Activated CD4-positive, alpha-beta T cell treated with anti-CD3 and anti-CD28 coated beads, Interleukin-10, Interleukin-2, amounts not matched to agents 100 ng/mL and 50 ng/mL, durations not matched to agents 16 hours and 8 hours (primary cell): ENCODE data around the gene FURIN.
"Not testable (repeated sequence)": the region's sequence is repeated elsewhere in the genome, so short reads cannot be mapped to it uniquely, and the experiment has no call there.

Experiments used
- DNase-seq: peaks from one replicate; pipeline ENCODE4 v3.0.0-alpha.2; 2020

Gene FURIN

GRCh38 chr15:90918034-90918788 lies 49.8 kb downstream of the FURIN start:
- no peak for DNase-seq

DNA sequence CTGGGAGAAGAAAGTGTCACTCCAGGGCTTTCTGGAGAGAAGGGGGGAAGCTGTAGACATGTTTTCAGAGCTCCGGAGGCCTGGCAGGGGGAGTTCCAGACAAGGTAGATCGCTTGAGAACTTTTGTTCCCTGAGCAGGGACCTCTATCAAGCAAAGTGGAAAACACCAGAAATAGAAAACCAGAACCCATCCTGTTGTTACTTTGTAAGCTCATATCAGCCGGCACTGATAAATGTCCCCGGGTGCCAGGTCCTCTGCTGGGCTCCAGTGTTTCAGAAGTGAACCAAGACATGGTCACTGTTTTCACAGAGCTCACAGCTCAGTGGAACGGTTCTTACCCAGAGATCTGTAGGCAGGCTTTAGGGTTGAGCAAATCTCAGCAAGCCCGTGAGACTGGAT lies 50.4 kb downstream of the FURIN start:
- no peak for DNase-seq

- no peak for DNase-seq
Measured at GRCh38 chr15:90921887-90922286, 53.5 kb downstream of the FURIN start.

DNA sequence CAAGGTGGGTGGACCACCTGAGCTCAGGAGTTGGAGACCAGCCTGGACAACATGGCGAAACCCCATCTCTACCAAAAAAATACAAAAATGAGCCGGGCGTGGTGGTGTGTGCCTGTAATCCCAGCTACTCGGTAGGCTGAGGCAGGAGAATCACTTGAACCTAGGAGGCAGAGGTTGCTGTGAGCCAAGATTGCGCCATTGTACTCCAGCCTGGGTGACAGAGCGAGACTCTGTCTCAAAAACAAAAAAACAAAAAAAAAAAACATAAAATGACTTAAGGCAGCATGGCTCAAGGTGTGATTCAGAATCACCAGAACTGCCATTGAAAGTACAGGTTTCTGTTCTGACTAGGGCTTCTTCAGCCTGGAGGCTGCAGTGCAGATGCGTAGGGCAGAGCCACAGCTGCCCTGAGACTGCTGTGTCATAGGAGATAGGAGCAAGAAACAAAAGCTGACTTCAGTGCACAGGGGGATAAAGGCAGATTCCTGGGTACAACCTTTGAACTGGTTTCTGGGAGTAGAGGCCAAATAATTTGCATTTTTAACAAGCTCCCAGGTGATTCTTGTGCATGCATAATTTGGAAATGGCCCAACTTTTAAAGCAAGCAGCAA lies 54.4 kb downstream of the FURIN start:
- peak; percentile 85 for DNase-seq

- DNase-seq, result peak; percentile 81
Measured at GRCh38 chr15:90924375-90924774, 56.0 kb downstream of the FURIN start.

- DNase-seq, result not testable (repeated sequence)
Measured at GRCh38 chr15:90926766-90927165, 58.4 kb downstream of the FURIN start.

GRCh38 chr15:90928106-90928505 lies 59.7 kb downstream of the FURIN start:
- not testable (repeated sequence) for DNase-seq

DNA sequence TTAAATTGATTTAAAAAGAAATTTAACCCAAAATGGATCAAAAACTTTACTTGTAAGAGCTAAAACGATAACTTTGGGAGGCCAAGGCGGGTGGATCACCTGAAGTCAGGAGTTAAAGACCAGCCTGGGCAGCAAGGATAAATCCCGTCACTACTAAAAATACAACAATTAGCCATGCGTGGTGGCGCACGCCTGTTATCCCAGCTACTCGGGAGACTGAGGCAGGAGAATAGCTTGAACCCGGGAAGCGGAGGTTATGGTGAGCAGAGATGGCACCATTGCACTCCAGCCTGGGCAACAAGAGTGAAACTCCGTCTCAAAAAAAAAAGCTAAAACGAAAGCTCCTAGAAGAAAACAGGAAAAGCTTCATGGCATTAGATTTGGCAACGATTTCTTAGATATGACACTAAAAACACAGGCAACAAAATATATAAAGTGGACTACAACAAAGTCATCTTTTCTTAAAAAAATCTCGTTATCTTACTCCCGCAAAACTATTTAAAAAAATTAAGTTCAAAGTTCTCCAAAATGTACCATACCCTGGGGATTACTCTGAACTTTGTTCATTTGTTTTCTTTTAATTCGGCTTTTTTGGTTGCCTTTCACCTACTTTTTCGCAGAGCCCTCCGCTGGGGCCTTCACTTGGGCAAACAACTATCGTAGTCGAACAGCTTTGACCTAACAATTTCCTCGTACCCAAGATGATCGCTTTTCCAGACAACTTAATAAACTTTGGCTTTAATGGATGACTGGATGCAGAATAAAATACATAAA lies 61.0 kb downstream of the FURIN start:
- DNase-seq, result no peak

- DNase-seq, result peak; percentile 44
Measured at GRCh38 chr15:90930861-90931574, 62.6 kb downstream of the FURIN start.

GRCh38 chr15:90931575-90931827 lies 63.1 kb downstream of the FURIN start:
- no peak for DNase-seq

DNA sequence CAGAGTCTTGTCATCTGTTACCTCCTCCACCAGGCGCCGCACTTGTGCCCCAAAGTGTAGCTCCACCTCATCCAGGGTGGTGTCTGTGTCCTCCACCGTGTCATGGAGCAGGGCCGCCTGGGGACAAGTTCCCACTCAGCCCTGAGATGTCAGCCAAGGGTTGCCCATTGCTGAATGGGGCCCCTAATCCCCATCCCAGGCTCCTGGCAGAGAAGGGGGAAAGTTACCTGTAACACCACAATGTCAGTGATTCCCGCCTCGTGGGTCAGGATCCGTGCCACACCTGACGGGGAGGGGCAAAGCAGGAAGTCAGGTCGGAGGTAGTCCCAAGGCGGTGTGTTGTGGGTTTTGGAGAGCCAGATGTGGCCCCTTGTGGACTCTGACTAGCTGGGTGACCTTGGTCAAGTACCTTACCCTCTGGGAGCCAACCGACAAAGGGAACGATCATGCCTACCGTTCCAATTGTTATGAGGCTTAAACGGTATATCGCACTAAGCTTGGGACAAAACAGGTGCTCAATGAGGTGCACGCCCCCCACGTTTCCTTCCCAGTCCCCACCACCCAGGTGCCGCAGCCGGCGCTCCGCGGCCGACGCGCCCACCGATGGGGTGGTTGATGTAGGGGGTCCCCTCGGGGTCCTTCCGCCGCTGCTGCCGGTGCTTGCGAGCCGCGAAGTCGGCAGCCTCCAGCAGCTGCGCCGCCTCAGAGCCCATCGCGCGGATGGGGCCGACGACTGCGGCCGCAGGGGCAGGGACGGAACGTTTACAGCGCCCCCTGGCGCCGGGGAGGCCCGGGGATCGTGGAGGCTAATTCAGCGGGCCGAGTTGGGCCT lies 63.7 kb downstream of the FURIN start, which contains the start of gene HDDC3:
Gene HDDC3 (minus strand): TSS at position 722 of the 832 bp plus-strand sequence. CDS start 9 bp downstream, at position 713.
- DNase-seq, result peak; percentile 94

GRCh38 chr15:90932660-90932991 lies 64.2 kb downstream of the FURIN start:
- no peak for DNase-seq
